Measurements from ENCODE around the gene PTPN14.

Gene PTPN14

GRCh38 chr1:214319938-214320337 is 231.5 kb downstream of the PTPN14 start:
- no peak overlapping the region for H3K27ac ChIP-seq (ENCODE audit: insufficient read depth, low read depth, low read length, poor library complexity, severe bottlenecking)
- peaks cover 4% of the 10 kb centered on the region for H3K27me3 ChIP-seq (ENCODE audit: control insufficient read depth, insufficient read depth, low read length, poor library complexity, severe bottlenecking)
- WGBS, 2 experiments: 95 to 99% methylated on average over 5 of the region's 5 CpGs
- H3K9me3 ChIP-seq (ENCODE audit: control insufficient read depth, low read length): no peaks in the 10 kb centered on the region
- H3K36me3 ChIP-seq (ENCODE audit: control insufficient read depth, insufficient read depth, low read length): no peaks in the 10 kb centered on the region
- peaks cover 19% of the 10 kb centered on the region for H3K4me1 ChIP-seq (ENCODE audit: control insufficient read depth, insufficient read depth, low read length)
- no peak overlapping the region for H3K4me3 ChIP-seq (ENCODE audit: insufficient read depth, low read depth, low read length)

- Histone ChIP-seq H3K27me3 (ENCODE audit: control insufficient read depth, insufficient read depth, low read length, poor library complexity, severe bottlenecking) (peaks cover 4% of the 10 kb centered on the region), H3K9me3 (ENCODE audit: control insufficient read depth, low read length) (no peaks in the 10 kb centered on the region), H3K27ac (ENCODE audit: insufficient read depth, low read depth, low read length, poor library complexity, severe bottlenecking) (no peak overlapping the region), H3K36me3 (ENCODE audit: control insufficient read depth, insufficient read depth, low read length) (no peaks in the 10 kb centered on the region), H3K4me3 (ENCODE audit: insufficient read depth, low read depth, low read length) (no peak overlapping the region), H3K4me1 (ENCODE audit: control insufficient read depth, insufficient read depth, low read length) (peaks cover 19% of the 10 kb centered on the region)
- 90 to 92% methylated on average over 10 of the region's 10 CpGs for WGBS, 2 experiments
Observed at GRCh38 chr1:214318956-214319736, 232.3 kb downstream of the PTPN14 start.

- Histone ChIP-seq H3K36me3 (ENCODE audit: control insufficient read depth, insufficient read depth, low read length) (no peaks in the 10 kb centered on the region), H3K27me3 (ENCODE audit: control insufficient read depth, insufficient read depth, low read length, poor library complexity, severe bottlenecking) (peaks cover 4% of the 10 kb centered on the region), H3K4me1 (ENCODE audit: control insufficient read depth, insufficient read depth, low read length) (peaks cover 19% of the 10 kb centered on the region), H3K4me3 (ENCODE audit: insufficient read depth, low read depth, low read length) (no peak overlapping the region), H3K27ac (ENCODE audit: insufficient read depth, low read depth, low read length, poor library complexity, severe bottlenecking) (no peak overlapping the region), H3K9me3 (ENCODE audit: control insufficient read depth, low read length) (no peaks in the 10 kb centered on the region)
- WGBS, 2 experiments: 45 to 51% methylated on average over 6 of the region's 6 CpGs
Observed at GRCh38 chr1:214318356-214318755, 233.0 kb downstream of the PTPN14 start.

- H3K4me1 ChIP-seq (ENCODE audit: control insufficient read depth, insufficient read depth, low read length): peaks cover 19% of the 10 kb centered on the region
- H3K4me3 ChIP-seq (ENCODE audit: insufficient read depth, low read depth, low read length): no peak overlapping the region
- 32 to 52% methylated on average over 5 of the region's 5 CpGs for WGBS, 2 experiments
- no peaks in the 10 kb centered on the region for H3K36me3 ChIP-seq (ENCODE audit: control insufficient read depth, insufficient read depth, low read length)
- no peaks in the 10 kb centered on the region for H3K9me3 ChIP-seq (ENCODE audit: control insufficient read depth, low read length)
- H3K27ac ChIP-seq (ENCODE audit: insufficient read depth, low read depth, low read length, poor library complexity, severe bottlenecking): no peak overlapping the region
- peaks cover 4% of the 10 kb centered on the region for H3K27me3 ChIP-seq (ENCODE audit: control insufficient read depth, insufficient read depth, low read length, poor library complexity, severe bottlenecking)
Observed at GRCh38 chr1:214317734-214318133, 233.7 kb downstream of the PTPN14 start.

- peaks cover 4% of the 10 kb centered on the region for H3K27me3 ChIP-seq (ENCODE audit: control insufficient read depth, insufficient read depth, low read length, poor library complexity, severe bottlenecking)
- 14 to 17% methylated on average over 4 of the region's 4 CpGs for WGBS, 2 experiments
- H3K27ac ChIP-seq (ENCODE audit: insufficient read depth, low read depth, low read length, poor library complexity, severe bottlenecking): no peak overlapping the region
- no peaks in the 10 kb centered on the region for H3K36me3 ChIP-seq (ENCODE audit: control insufficient read depth, insufficient read depth, low read length)
- no peak overlapping the region for H3K4me3 ChIP-seq (ENCODE audit: insufficient read depth, low read depth, low read length)
- no peaks in the 10 kb centered on the region for H3K9me3 ChIP-seq (ENCODE audit: control insufficient read depth, low read length)
- peaks cover 19% of the 10 kb centered on the region for H3K4me1 ChIP-seq (ENCODE audit: control insufficient read depth, insufficient read depth, low read length)
Observed at GRCh38 chr1:214317300-214317699, 234.1 kb downstream of the PTPN14 start.

- Histone ChIP-seq H3K4me3 (ENCODE audit: insufficient read depth, low read depth, low read length) (no peak overlapping the region), H3K27ac (ENCODE audit: insufficient read depth, low read depth, low read length, poor library complexity, severe bottlenecking) (no peak overlapping the region), H3K4me1 (ENCODE audit: control insufficient read depth, insufficient read depth, low read length) (peaks cover 19% of the 10 kb centered on the region), H3K9me3 (ENCODE audit: control insufficient read depth, low read length) (no peaks in the 10 kb centered on the region), H3K36me3 (ENCODE audit: control insufficient read depth, insufficient read depth, low read length) (no peaks in the 10 kb centered on the region), H3K27me3 (ENCODE audit: control insufficient read depth, insufficient read depth, low read length, poor library complexity, severe bottlenecking) (peaks cover 4% of the 10 kb centered on the region)
- 38 to 42% methylated on average over 5 of the region's 5 CpGs for WGBS, 2 experiments
Observed at GRCh38 chr1:214316593-214316992, 234.8 kb downstream of the PTPN14 start.

GRCh38 chr1:214314178-214314843 is 237.1 kb downstream of the PTPN14 start:
- Histone ChIP-seq H3K9me3 (ENCODE audit: control insufficient read depth, low read length) (no peaks in the 10 kb centered on the region), H3K36me3 (ENCODE audit: control insufficient read depth, insufficient read depth, low read length) (no peaks in the 10 kb centered on the region), H3K27me3 (ENCODE audit: control insufficient read depth, insufficient read depth, low read length, poor library complexity, severe bottlenecking) (peaks cover 4% of the 10 kb centered on the region), H3K27ac (ENCODE audit: insufficient read depth, low read depth, low read length, poor library complexity, severe bottlenecking) (no peak overlapping the region), H3K4me1 (ENCODE audit: control insufficient read depth, insufficient read depth, low read length) (peaks cover 24% of the 10 kb centered on the region), H3K4me3 (ENCODE audit: insufficient read depth, low read depth, low read length) (no peak overlapping the region)
- 73 to 75% methylated on average over 5 of the region's 5 CpGs for WGBS, 2 experiments

- 78 to 79% methylated on average over 10 of the region's 10 CpGs for WGBS, 2 experiments
- H3K27ac ChIP-seq (ENCODE audit: insufficient read depth, low read depth, low read length, poor library complexity, severe bottlenecking): no peak overlapping the region
- H3K9me3 ChIP-seq (ENCODE audit: control insufficient read depth, low read length): no peaks in the 10 kb centered on the region
Observed at GRCh38 chr1:214312530-214313051, 238.8 kb downstream of the PTPN14 start.

GRCh38 chr1:214310777-214311690 is 240.4 kb downstream of the PTPN14 start:
- Histone ChIP-seq H3K27ac (ENCODE audit: insufficient read depth, low read depth, low read length, poor library complexity, severe bottlenecking) (no peak overlapping the region), H3K9me3 (ENCODE audit: control insufficient read depth, low read length) (no peaks in the 10 kb centered on the region), H3K4me1 (ENCODE audit: control insufficient read depth, insufficient read depth, low read length) (peaks cover 14% of the 10 kb centered on the region), H3K4me3 (ENCODE audit: insufficient read depth, low read depth, low read length) (no peak overlapping the region), H3K36me3 (ENCODE audit: control insufficient read depth, insufficient read depth, low read length) (no peaks in the 10 kb centered on the region), H3K27me3 (ENCODE audit: control insufficient read depth, insufficient read depth, low read length, poor library complexity, severe bottlenecking) (no peaks in the 10 kb centered on the region)
- 69 to 71% methylated on average over 10 of the region's 11 CpGs for WGBS, 2 experiments

More at GRCh38 chr1:214312530-214313051, 238.8 kb downstream of the PTPN14 start:
- Histone ChIP-seq H3K4me3 (ENCODE audit: insufficient read depth, low read depth, low read length) (no peak overlapping the region), H3K4me1 (ENCODE audit: control insufficient read depth, insufficient read depth, low read length) (peaks cover 13% of the 10 kb centered on the region), H3K27me3 (ENCODE audit: control insufficient read depth, insufficient read depth, low read length, poor library complexity, severe bottlenecking) (peaks cover 4% of the 10 kb centered on the region), H3K36me3 (ENCODE audit: control insufficient read depth, insufficient read depth, low read length) (no peaks in the 10 kb centered on the region)
